A549 (cell line): ENCODE measurements around the gene CLDN2. TPM values are rescaled to one million over a fixed set of nuclear protein-coding genes. Genes with fewer than 3 reads are reported as not detected.

Source experiments
- ATAC-seq, 2 experiments: fragments of 200-7000 bp in 1 of 2; fragments of >200 bp in 1 of 2; cut with Nextera tagmentation in 1 of 2; cut with Tn5 transposase in 1 of 2; 3 replicates each; pipeline versions ENCODE4 v1.8.0 to v1.9.1; 2018 to 2020; ENCODE audit warnings: mild to moderate bottlenecking in 1 of 2, moderate library complexity in 1 of 2
- CTCF ChIA-PET: fragments of 300-600 bp; sonication (Branson Sonifier 250); formaldehyde crosslinking; extraction: SDS; loops from one replicate; lab custom pipeline; 2021; ENCODE audit warnings: antibody characterized with exemption, inconsistent platforms; lab: Yijun Ruan, JAX
- POLR2A ChIA-PET: fragments of 350-600 bp; formaldehyde crosslinking; extraction: SDS; loops from one replicate; lab custom pipeline; 2021; ENCODE audit warnings: antibody characterized with exemption, inconsistent platforms; lab: Yijun Ruan, JAX
- DNase-seq, 2 experiments: peaks; one replicate each; pipeline versions ENCODE4 v3.0.0 to v3.0.0-alpha.2; 2011 to 2016; ENCODE audit warnings: low read depth in 1 of 2, low spot score in 1 of 2
- FAIRE-seq: peaks from 2 replicates; lab custom pipeline; 2011; peaks lifted over from hg19 to GRCh38; lab: Jason Lieb, UNC
- H3K27ac ChIP-seq, 2 experiments: fragments of >200 bp; sonication (Bioruptor Twin); formaldehyde crosslinking; 3 replicates each; pipeline ENCODE4 v1.5.1; 2016 to 2017
- H3K4me1 ChIP-seq: fragments of >200 bp; sonication (Bioruptor Twin); formaldehyde crosslinking; 3 replicates; pipeline ENCODE4 v1.6.1; 2016
- H3K4me2 ChIP-seq: fragments of >200 bp; sonication (Bioruptor Twin); formaldehyde crosslinking; 3 replicates; pipeline ENCODE4 v1.6.1; 2016
- H3K4me3 ChIP-seq: fragments of >200 bp; sonication (Bioruptor Twin); formaldehyde crosslinking; 3 replicates; pipeline ENCODE4 v1.5.1; 2016
- H3K9me3 ChIP-seq: fragments of >200 bp; sonication (Bioruptor Twin); formaldehyde crosslinking; 3 replicates; pipeline ENCODE4 v1.6.1; 2016
- BHLHE40 ChIP-seq: IDR thresholded peaks from 2 replicates; pipeline ENCODE4 v1.6.1; 2012; ENCODE audit warnings: low read depth, low read length, inconsistent platforms
- CEBPB ChIP-seq, 2 experiments: fragments of >200 bp in 1 of 2; sonication (Bioruptor Twin) in 1 of 2; formaldehyde crosslinking in 1 of 2; IDR thresholded peaks; 2 replicates each; pipeline ENCODE4 v1.6.1; 2012 to 2016
- EHMT2 ChIP-seq: fragments of 200-600 bp; sonication (generic); IDR thresholded peaks from 2 replicates; pipeline ENCODE4 v1.6.1; 2016; ENCODE audit warnings: antibody characterized with exemption, low read depth, mild to moderate bottlenecking, moderate library complexity
- EP300 ChIP-seq, 2 experiments: fragments of >200 bp; sonication (Bioruptor Twin); formaldehyde crosslinking; IDR thresholded peaks; 2 replicates in 1 of 2; 3 replicates in 1 of 2; pipeline ENCODE4 v1.6.1; 2016 to 2017
- ESRRA ChIP-seq: fragments of 150-350 bp; IDR thresholded peaks from 2 replicates; pipeline ENCODE4 v1.6.1; 2014; ENCODE audit warnings: mild to moderate bottlenecking, low read length, borderline replicate concordance
- FOSL2 ChIP-seq, 2 experiments: fragments of 450-650 bp in 1 of 2; fragments of >200 bp in 1 of 2; sonication (Bioruptor Twin) in 1 of 2; formaldehyde crosslinking; IDR thresholded peaks; 2 replicates each; pipeline versions ENCODE4 v1.5.0 to v1.6.1; 2016 to 2020; ENCODE audit warnings: mild to moderate bottlenecking in 1 of 2, moderate library complexity in 1 of 2
- GATA3 ChIP-seq: IDR thresholded peaks from 2 replicates; pipeline ENCODE4 v1.6.1; 2012; ENCODE audit warnings: borderline replicate concordance
- HOXA7 ChIP-seq: fragments of 250-450 bp; sonication (Bioruptor Pico); IDR thresholded peaks from 2 replicates; pipeline ENCODE4 v1.5.0; 2020; ENCODE audit warnings: mild to moderate bottlenecking, moderate library complexity
- HOXB13 ChIP-seq: fragments of 250-450 bp; sonication (Bioruptor Pico); IDR thresholded peaks from 2 replicates; pipeline ENCODE4 v1.5.0; 2020; ENCODE audit warnings: low read depth, mild to moderate bottlenecking, moderate library complexity
- JUN ChIP-seq, 2 experiments: fragments of >200 bp; sonication (Bioruptor Twin); formaldehyde crosslinking; IDR thresholded peaks; 2 replicates in 1 of 2; 3 replicates in 1 of 2; pipeline ENCODE4 v1.6.1; 2016 to 2017
- JUNB ChIP-seq: fragments of >200 bp; sonication (Bioruptor Twin); formaldehyde crosslinking; IDR thresholded peaks from 2 replicates; pipeline ENCODE4 v1.6.1; 2016
- MAFK ChIP-seq: fragments of 450-650 bp; IDR thresholded peaks from 2 replicates; pipeline ENCODE4 v1.6.1; 2014; ENCODE audit not compliant: partially characterized antibody
- MYC ChIP-seq: IDR thresholded peaks from 2 replicates; pipeline ENCODE4 v1.6.1; 2012; ENCODE audit warnings: mild to moderate bottlenecking, inconsistent platforms, low read length, improper control_type of control experiment, borderline replicate concordance
- NPAS2 ChIP-seq: fragments of 250-450 bp; sonication (Bioruptor Pico); IDR thresholded peaks from 2 replicates; pipeline ENCODE4 v1.8.0; 2022; ENCODE audit warnings: mild to moderate bottlenecking, moderate library complexity, borderline replicate concordance
- PHF8 ChIP-seq: fragments of 200-600 bp; sonication (generic); IDR thresholded peaks from 2 replicates; pipeline ENCODE4 v1.6.1; 2016; ENCODE audit warnings: low read depth, mild to moderate bottlenecking, antibody characterized with exemption, moderate library complexity, borderline replicate concordance
- RARB ChIP-seq: fragments of 250-450 bp; sonication (Bioruptor Pico); IDR thresholded peaks from 2 replicates; pipeline ENCODE4 v1.8.0; 2021; ENCODE audit warnings: mild to moderate bottlenecking, moderate library complexity
- SREBF2 ChIP-seq: fragments of 450-650 bp; IDR thresholded peaks from 2 replicates; pipeline ENCODE4 v1.6.1; 2014; ENCODE audit warnings: mild to moderate bottlenecking, moderate library complexity
- TFCP2L1 ChIP-seq: fragments of 250-450 bp; sonication (Bioruptor Pico); IDR thresholded peaks from 2 replicates; pipeline ENCODE4 v1.5.0; 2021; ENCODE audit warnings: mild to moderate bottlenecking
- WGBS: methylation state at CpG from one replicate; pipeline ENCODE4 v1.1.6; 2017; ENCODE audit errors: missing lambda C conversion rate; 5-methylcytosine and 5-hydroxymethylcytosine counted together
- polyA plus RNA-seq, 4 experiments: library from polyadenylated mRNA; depleted of rRNA in 3 of 4; stranded (reverse); fragments of >200 nt; fragmentation: RNase III in 1 of 4; extraction: RNeasy Plus Mini Kit Qiagen cat#74134 plus additional on column Dnase treatment in 1 of 4; gene quantifications; 2 replicates in 3 of 4; 3 replicates in 1 of 4; pipeline ENCODE4 v1.2.3, GENCODE V29; 2011 to 2017
- TF ChIP-seq, protein P1 (sequence below): fragments of >200 bp; sonication (Bioruptor Twin); formaldehyde crosslinking; IDR thresholded peaks from 3 replicates; pipeline ENCODE4 v1.6.1; 2016
- TF ChIP-seq, protein P2 (sequence below): IDR thresholded peaks from 2 replicates; pipeline ENCODE4 v1.6.1; 2012

The CLDN2 gene
- polyA plus RNA-seq, 2 of the 4 experiments (the other 2 are of a cell fraction) = 28.1 to 28.6 TPM

DNA sequence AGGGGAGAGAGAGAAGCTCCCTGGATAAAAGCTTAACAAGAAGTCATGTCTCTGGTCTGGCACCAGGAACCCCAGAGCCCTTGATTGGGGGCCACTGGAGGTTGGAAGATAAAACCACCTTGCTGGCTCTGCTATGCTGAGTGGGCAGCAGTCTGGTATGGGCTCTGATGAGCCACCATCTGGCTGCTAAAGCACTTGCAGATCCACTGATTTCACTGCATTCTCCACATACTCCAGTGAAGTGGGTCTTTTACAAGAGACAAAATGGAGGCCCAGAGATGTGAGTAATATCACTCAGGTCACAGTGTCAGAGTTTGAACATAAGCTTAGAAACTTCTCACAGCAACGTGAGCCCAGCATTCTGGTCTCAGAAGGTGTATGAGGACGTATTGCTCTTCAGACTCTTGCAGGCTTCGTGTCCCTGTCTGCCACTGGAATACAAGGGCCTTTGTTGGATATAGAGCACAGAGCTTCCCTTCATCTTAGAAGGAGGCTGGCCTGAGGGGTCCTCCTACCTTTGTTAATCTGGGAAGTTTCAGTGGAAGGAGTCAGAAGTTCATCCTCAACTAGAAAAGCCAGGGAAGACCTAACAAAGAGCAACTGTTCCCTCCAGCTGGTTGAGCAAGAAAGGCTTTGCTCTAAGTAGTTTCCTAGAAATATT, 11.8 kb downstream of the CLDN2 start:
- Histone ChIP-seq H3K27ac (peak overlapping the region; percentile 92 to 99), H3K9me3 (no peaks in the 10 kb centered on the region), H3K4me1 (peaks cover 98% of the 10 kb centered on the region), H3K4me2 (peak overlapping the region; percentile 66), H3K4me3 (no peak overlapping the region)
- ATAC-seq (0 out of 6 replicates have a peak, but pooled peaks of 1 of the 2 experiments have one; percentile 4), FAIRE-seq (no peak)
- ChIA-PET POLR2A (interaction anchor here (1.1 kb wide), 1 partner anchor 34 kb away, joined by 3 read pairs; no protein-coding TSS in a partner anchor), CTCF (interaction anchor here (1.0 to 5.8 kb wide), 12 partner anchors 9 to 38 kb away, joined by 3 to 38 read pairs (median 4); partner anchors contain the start of gene CLDN2)
- 96% methylated on average over 3 of the region's 3 CpGs for WGBS
- no peak for TF ChIP-seq NPAS2 (CRISPR knock-in tag)
- TF ChIP-seq BHLHE40 = no peak
- TF ChIP-seq MAFK = no peak
- no peak for TF ChIP-seq EHMT2
- no peak for TF ChIP-seq HOXB13
- TF ChIP-seq PHF8 = no peak
- no peak for TF ChIP-seq ESRRA
- TF ChIP-seq, all 56 proteins: peak for 0
- DNase-seq = no peak

DNA sequence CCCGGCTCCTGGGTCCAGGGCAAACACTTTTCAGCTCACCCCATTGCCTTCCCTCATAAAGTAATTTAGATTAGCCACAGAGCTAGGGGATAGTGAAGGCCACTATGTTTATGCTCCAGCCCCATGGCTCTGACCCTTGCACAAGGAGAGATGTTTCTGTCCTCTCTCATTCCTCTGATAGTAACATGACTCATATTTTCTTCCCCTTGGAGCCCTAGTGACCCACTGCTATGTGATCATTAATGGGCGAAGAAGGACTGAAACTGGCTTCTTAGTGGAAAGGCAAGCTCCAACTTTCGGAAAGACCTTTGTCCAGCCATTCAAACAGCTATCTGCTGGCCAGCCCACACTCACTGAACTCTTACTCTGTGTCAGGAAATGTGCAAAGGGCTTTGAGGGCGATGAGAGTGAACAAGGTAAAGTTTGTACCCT, 12.3 kb downstream of the CLDN2 start:
- WGBS = 56% methylated on average over 4 of the region's 4 CpGs
- CTCF ChIA-PET = interaction anchor here (1.0 to 5.8 kb wide), 8 partner anchors 10 to 38 kb away, joined by 3 to 38 read pairs (median 4); partner anchors contain the start of gene CLDN2
- no peak for TF ChIP-seq FOSL2 (IDR thresholded peaks at IDR 0.05)
- peak; percentile 53; the same call in 1 of the 2 replicates for TF ChIP-seq FOSL2 (CRISPR knock-in tag; IDR thresholded peaks at IDR 0.05)
- no peak for TF ChIP-seq MYC
- TF ChIP-seq, all 56 proteins: peak for 1
- H3K4me3 ChIP-seq = no peak overlapping the region
- DNase-seq (peak in 1 of 2 experiments; percentile 31), ATAC-seq (peak; percentile 22 to 49; a peak in 3 of 6 replicates), FAIRE-seq (no peak)
- POLR2A ChIA-PET = interaction anchor here (1.1 to 1.8 kb wide), 2 partner anchors 15 to 34 kb away, joined by 3 to 11 read pairs; no protein-coding TSS in a partner anchor
- no peaks in the 10 kb centered on the region for H3K9me3 ChIP-seq
- peaks cover 97% of the 10 kb centered on the region for H3K4me1 ChIP-seq
- H3K4me2 ChIP-seq = peak overlapping the region; percentile 66
- H3K27ac ChIP-seq = peak overlapping the region; percentile 92 to 99

DNA sequence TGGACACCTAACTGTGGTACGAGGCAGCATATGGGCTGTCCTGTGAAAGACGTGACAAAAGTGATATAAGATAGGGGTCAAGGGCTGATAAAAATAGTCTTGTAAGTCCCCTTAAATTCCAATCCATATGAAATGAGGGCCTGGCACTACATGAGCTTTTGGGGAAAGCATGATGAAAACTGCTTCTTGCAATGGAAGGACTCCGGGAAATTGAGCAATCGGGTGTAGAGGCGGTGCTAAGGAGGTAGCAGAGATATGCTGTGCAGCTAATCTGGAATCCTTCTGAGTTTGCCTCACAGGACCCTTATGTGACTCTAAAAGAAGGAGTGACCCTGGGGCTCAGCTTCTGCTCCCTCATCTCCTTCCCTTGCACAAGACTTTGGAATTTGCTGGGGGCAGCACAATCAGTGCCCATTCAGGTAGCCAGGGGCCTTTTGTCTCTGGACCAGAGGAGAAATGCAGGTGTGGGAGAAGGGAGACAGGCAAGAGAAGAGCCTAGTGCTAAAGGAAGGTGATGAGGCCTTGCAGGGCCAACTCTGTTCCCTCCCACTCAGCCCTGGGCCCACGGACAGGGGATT, 12.8 kb downstream of the CLDN2 start:
- WGBS = 41% methylated on average over 6 of the region's 6 CpGs
- Histone ChIP-seq H3K4me3 (no peak overlapping the region), H3K27ac (peak overlapping the region; percentile 92 to 99), H3K4me2 (peak overlapping the region; percentile 66), H3K4me1 (peaks cover 93% of the 10 kb centered on the region), H3K9me3 (no peaks in the 10 kb centered on the region)
- ATAC-seq (peak; percentile 52 to 53; a peak in 5 of 6 replicates), DNase-seq (peak in 1 of 2 experiments; percentile 35), FAIRE-seq (no peak)
- CTCF ChIA-PET = interaction anchor here (0.7 to 5.8 kb wide), 9 partner anchors 10 to 39 kb away, joined by 3 to 38 read pairs (median 4); partner anchors contain the start of gene CLDN2
- no peak for TF ChIP-seq SREBF2
- TF ChIP-seq JUN (IDR thresholded peaks at IDR 0.05) = no peak
- peak; percentile 59 to 70 for TF ChIP-seq CEBPB (IDR thresholded peaks at IDR 0.05)
- peak; percentile 37 for TF ChIP-seq MAFK
- POLR2A ChIA-PET = interaction anchor here (1.1 to 1.8 kb wide), 4 partner anchors 15 to 38 kb away, joined by 3 to 11 read pairs (median 3); no protein-coding TSS in a partner anchor

DNA sequence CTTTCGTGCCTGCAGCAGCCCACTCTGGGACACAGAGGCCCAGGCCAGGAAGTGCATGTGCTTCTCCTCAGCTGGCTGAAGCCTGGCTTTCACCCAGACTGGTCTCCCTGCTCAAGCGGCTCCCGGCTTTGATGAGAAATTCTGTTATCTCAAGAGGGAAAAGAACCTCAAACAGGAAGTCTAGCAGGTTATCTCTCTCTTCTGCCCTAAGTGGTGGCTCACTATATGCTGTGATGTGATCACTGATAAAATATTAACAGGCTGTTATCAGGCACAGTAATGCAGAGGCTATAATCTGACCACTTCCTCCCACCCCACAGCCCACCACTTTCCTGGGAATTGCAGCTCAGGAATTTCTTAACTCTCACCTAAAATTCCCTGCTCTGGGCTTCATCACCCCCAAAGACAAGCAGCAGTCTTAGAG, 13.3 kb downstream of the CLDN2 start:
- peak; percentile 73 to 87 for ATAC-seq
- Histone ChIP-seq H3K9me3 (no peaks in the 10 kb centered on the region), H3K4me3 (no peak overlapping the region), H3K4me1 (peaks cover 93% of the 10 kb centered on the region), H3K4me2 (peak overlapping the region; percentile 66), H3K27ac (peak overlapping the region; percentile 92 to 99)
- POLR2A ChIA-PET = interaction anchor here (1.2 to 1.8 kb wide), 3 partner anchors 16 to 39 kb away, joined by 3 to 11 read pairs (median 3); no protein-coding TSS in a partner anchor
- FAIRE-seq = peak; percentile 86
- CTCF ChIA-PET = interaction anchor here (0.7 to 5.8 kb wide), 6 partner anchors 15 to 39 kb away, joined by 3 to 38 read pairs (median 4); no protein-coding TSS in a partner anchor
- peak; percentile 61 to 77 for DNase-seq
- TF ChIP-seq, protein P1, sequence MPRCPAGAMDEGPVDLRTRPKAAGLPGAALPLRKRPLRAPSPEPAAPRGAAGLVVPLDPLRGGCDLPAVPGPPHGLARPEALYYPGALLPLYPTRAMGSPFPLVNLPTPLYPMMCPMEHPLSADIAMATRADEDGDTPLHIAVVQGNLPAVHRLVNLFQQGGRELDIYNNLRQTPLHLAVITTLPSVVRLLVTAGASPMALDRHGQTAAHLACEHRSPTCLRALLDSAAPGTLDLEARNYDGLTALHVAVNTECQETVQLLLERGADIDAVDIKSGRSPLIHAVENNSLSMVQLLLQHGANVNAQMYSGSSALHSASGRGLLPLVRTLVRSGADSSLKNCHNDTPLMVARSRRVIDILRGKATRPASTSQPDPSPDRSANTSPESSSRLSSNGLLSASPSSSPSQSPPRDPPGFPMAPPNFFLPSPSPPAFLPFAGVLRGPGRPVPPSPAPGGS = 0 out of 3 replicates have a peak, but pooled peaks have one; percentile 44
- TF ChIP-seq EHMT2 (no peak), TFCP2L1 (CRISPR knock-in tag) (no peak), RARB (CRISPR knock-in tag) (no peak), GATA3 (peak; percentile 90), JUN (IDR thresholded peaks at IDR 0.05) (peak; percentile 51 to 81; a peak in 4 of 5 replicates), JUNB (peak; percentile 59), HOXA7 (CRISPR knock-in tag) (no peak), EP300 (IDR thresholded peaks at IDR 0.05) (peak; percentile 88 to 89; a peak in 4 of 5 replicates)
- TF ChIP-seq, protein P2, sequence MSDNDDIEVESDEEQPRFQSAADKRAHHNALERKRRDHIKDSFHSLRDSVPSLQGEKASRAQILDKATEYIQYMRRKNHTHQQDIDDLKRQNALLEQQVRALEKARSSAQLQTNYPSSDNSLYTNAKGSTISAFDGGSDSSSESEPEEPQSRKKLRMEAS = peak; percentile 67
- 0% methylated on average over 3 of the region's 3 CpGs for WGBS
